ENCODE measurements around the gene PTPN21. TPM values are rescaled to one million over a fixed set of nuclear protein-coding genes. Genes with fewer than 3 reads are reported as not detected.

The PTPN21 gene
- total and polyA plus RNA-seq, 9 of the 15 experiments (the other 6 are each of a cell fraction or from before 2014, with no cell fraction given) = 0.06 to 1.9 (median 0.94) TPM

DNA sequence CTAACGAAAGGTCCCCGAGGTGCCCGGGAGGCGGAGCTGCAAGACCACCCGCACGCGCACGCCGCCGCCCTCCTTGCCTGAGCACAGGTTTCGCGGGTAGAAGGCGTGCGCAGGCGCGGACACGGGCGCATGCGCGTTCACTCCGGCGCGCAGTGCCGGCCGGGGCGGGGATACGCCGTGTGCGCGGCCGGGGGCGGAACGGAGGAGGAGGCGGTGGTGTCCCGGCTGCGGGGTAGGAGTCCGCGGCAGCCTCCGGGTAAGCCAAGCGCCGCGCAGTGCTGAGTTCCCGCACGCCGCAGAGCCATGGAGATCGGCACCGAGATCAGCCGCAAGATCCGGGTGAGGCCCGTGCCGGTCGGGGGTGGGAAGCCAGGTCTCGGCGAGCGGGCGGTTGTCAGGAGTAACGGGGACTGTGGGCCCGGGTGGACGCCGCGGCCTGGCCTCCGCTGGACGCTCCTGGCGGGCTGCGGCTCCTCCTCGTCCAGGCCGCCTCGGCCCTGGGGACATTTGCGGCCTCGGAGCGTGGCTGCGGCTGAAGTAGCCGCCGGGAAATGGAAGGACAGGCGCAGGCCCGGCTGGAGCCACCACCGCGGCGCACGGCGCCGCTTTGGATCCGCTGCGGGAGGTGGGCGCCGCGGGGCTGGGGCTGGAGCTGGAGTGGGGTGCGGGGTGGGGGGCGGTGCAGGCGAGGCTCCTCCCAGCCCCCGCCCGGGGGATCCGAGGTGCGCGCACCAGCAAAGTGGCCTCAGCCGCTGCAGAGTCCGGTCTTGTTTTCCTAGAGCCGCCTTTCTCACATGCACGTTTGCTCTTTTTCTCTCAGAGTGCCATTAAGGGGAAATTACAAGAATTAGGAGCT lies 8.3 kb upstream of the PTPN21 start, which contains the start of gene ZC3H14 (continued):
- TF ChIP-seq, protein P1, sequence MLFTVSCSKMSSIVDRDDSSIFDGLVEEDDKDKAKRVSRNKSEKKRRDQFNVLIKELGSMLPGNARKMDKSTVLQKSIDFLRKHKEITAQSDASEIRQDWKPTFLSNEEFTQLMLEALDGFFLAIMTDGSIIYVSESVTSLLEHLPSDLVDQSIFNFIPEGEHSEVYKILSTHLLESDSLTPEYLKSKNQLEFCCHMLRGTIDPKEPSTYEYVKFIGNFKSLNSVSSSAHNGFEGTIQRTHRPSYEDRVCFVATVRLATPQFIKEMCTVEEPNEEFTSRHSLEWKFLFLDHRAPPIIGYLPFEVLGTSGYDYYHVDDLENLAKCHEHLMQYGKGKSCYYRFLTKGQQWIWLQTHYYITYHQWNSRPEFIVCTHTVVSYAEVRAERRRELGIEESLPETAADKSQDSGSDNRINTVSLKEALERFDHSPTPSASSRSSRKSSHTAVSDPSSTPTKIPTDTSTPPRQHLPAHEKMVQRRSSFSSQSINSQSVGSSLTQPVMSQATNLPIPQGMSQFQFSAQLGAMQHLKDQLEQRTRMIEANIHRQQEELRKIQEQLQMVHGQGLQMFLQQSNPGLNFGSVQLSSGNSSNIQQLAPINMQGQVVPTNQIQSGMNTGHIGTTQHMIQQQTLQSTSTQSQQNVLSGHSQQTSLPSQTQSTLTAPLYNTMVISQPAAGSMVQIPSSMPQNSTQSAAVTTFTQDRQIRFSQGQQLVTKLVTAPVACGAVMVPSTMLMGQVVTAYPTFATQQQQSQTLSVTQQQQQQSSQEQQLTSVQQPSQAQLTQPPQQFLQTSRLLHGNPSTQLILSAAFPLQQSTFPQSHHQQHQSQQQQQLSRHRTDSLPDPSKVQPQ (CRISPR knock-in tag; IDR thresholded peaks at IDR 0.05; ENCODE audit: borderline replicate concordance) = no peak
- TF ChIP-seq RAD21 (CRISPR knock-in tag; conservative IDR thresholded peaks at IDR 0.05 in 1 of 2, IDR thresholded peaks at IDR 0.05 in 1 of 2) (no peak), GABPB2 (CRISPR knock-in tag; conservative IDR thresholded peaks at IDR 0.05) (no peak), RFX1 (IDR thresholded peaks at IDR 0.05) (no peak; the same call in 1 of the 2 replicates), PRMT5 (CRISPR knock-in tag; IDR thresholded peaks at IDR 0.05) (no peak), ZKSCAN8 (CRISPR knock-in tag; IDR thresholded peaks at IDR 0.05) (no peak), KDM4B (IDR thresholded peaks at IDR 0.05; ENCODE audit: borderline replicate concordance in 2 of 2, low read depth in 1 of 2) (no peak; a peak in 1 of 4 replicates), XRCC5 (IDR thresholded peaks at IDR 0.05; ENCODE audit: low read depth, low read length) (no peak), CHD1 (IDR thresholded peaks at IDR 0.05; ENCODE audit: low read length) (peak; percentile 27), POLR2A (conservative IDR thresholded peaks at IDR 0.05) (peak; percentile 82), KAT2B (IDR thresholded peaks at IDR 0.05; ENCODE audit: low read depth, low read length) (no peak), ATF1 (CRISPR knock-in tag; IDR thresholded peaks at IDR 0.05) (no peak), ATF1 (tag; IDR thresholded peaks at IDR 0.05) (peak; percentile 47; the same call in 1 of the 2 replicates), HDAC6 (IDR thresholded peaks at IDR 0.05; ENCODE audit: low read depth, low read length) (no peak), CEBPB (tag; IDR thresholded peaks at IDR 0.05) (no peak), RB1 (IDR thresholded peaks at IDR 0.05; ENCODE audit: low read depth) (0 out of 2 replicates have a peak, but pooled peaks have one; percentile 19), CHD4 (IDR thresholded peaks at IDR 0.05; ENCODE audit: insufficient read depth, insufficient replicate concordance, low read depth, low read length, poor library complexity, severe bottlenecking) (no peak)
- TF ChIP-seq, protein P2, sequence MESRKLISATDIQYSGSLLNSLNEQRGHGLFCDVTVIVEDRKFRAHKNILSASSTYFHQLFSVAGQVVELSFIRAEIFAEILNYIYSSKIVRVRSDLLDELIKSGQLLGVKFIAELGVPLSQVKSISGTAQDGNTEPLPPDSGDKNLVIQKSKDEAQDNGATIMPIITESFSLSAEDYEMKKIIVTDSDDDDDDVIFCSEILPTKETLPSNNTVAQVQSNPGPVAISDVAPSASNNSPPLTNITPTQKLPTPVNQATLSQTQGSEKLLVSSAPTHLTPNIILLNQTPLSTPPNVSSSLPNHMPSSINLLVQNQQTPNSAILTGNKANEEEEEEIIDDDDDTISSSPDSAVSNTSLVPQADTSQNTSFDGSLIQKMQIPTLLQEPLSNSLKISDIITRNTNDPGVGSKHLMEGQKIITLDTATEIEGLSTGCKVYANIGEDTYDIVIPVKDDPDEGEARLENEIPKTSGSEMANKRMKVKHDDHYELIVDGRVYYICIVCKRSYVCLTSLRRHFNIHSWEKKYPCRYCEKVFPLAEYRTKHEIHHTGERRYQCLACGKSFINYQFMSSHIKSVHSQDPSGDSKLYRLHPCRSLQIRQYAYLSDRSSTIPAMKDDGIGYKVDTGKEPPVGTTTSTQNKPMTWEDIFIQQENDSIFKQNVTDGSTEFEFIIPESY (CRISPR knock-in tag; IDR thresholded peaks at IDR 0.05) = 0 out of 2 replicates have a peak, but pooled peaks have one; percentile 19
- TF ChIP-seq, protein P3, sequence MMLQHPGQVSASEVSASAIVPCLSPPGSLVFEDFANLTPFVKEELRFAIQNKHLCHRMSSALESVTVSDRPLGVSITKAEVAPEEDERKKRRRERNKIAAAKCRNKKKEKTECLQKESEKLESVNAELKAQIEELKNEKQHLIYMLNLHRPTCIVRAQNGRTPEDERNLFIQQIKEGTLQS (IDR thresholded peaks at IDR 0.05) = no peak
- TF ChIP-seq, protein P3 (CRISPR knock-in tag; conservative IDR thresholded peaks at IDR 0.05) = no peak
- TF ChIP-seq, protein P4, sequence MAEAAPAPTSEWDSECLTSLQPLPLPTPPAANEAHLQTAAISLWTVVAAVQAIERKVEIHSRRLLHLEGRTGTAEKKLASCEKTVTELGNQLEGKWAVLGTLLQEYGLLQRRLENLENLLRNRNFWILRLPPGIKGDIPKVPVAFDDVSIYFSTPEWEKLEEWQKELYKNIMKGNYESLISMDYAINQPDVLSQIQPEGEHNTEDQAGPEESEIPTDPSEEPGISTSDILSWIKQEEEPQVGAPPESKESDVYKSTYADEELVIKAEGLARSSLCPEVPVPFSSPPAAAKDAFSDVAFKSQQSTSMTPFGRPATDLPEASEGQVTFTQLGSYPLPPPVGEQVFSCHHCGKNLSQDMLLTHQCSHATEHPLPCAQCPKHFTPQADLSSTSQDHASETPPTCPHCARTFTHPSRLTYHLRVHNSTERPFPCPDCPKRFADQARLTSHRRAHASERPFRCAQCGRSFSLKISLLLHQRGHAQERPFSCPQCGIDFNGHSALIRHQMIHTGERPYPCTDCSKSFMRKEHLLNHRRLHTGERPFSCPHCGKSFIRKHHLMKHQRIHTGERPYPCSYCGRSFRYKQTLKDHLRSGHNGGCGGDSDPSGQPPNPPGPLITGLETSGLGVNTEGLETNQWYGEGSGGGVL (CRISPR knock-in tag; IDR thresholded peaks at IDR 0.05) = no peak
